ENCODE results near the gene NCOA4.

DNA sequence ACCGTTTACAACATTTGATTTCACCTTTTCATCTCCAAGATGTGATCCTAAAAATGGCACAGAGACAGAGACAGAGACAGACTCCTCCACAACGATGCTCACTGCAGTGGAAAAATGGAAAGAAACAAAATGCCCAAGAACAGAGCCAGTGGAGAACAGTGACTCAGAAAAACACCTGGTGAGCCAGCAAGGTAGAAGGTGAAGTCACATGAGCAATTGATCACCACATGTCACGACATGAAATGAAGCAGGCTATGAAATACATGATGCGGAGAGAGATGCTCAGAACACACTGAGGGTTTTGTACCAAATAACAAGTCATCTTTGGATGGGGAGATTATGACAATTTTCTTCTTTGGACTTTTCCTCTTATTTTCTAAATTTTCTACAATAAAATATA is 12.1 kb upstream of the NCOA4 start:
- TF ChIP-seq EP300 (IDR thresholded peaks at IDR 0.05) (no peak), POLR2A (IDR thresholded peaks at IDR 0.05) (no peak), CTCF (IDR thresholded peaks at IDR 0.05) (no peak)

Data from ovary (tissue), 3 donors.